Stomach (tissue), 4 donors: ENCODE measurements around the gene PSMC4.

Experiments
- EP300 ChIP-seq: sonication (generic); formaldehyde crosslinking; IDR thresholded peaks from one replicate; pipeline ENCODE4 v1.6.1; 2017; ENCODE audit warnings: antibody characterized with exemption
- POLR2A ChIP-seq, 4 donors: fragments of 450-650 bp; IDR thresholded peaks; one replicate each; pipeline ENCODE4 v1.6.1; 2016; ENCODE audit warnings: antibody characterized with exemption in 4 of 4, control low read depth in 2 of 4, mild to moderate bottlenecking in 1 of 4, moderate library complexity in 1 of 4
- POLR2AphosphoS5 ChIP-seq, 3 donors: sonication (generic); formaldehyde crosslinking; IDR thresholded peaks; one replicate each; pipeline ENCODE4 v1.6.1; 2016; ENCODE audit warnings: antibody characterized with exemption in 3 of 3
- TF ChIP-seq, protein P1 (sequence below), 7 experiments: fragments of 450-650 bp in 4 of 7; fragments of 200-600 bp in 3 of 7; sonication (generic) in 3 of 7; IDR thresholded peaks; one replicate each; pipeline ENCODE4 v1.5.1; 2016 to 2019; ENCODE audit warnings: antibody characterized with exemption in 7 of 7, control low read depth in 2 of 7, mild to moderate bottlenecking in 1 of 7

GRCh38 chr19:39951065-39951650, 19.8 kb upstream of the PSMC4 start:
- TF ChIP-seq POLR2AphosphoS5 (IDR thresholded peaks at IDR 0.05) = no peak
- TF ChIP-seq POLR2A (IDR thresholded peaks at IDR 0.05) = no peak
- TF ChIP-seq, protein P1, sequence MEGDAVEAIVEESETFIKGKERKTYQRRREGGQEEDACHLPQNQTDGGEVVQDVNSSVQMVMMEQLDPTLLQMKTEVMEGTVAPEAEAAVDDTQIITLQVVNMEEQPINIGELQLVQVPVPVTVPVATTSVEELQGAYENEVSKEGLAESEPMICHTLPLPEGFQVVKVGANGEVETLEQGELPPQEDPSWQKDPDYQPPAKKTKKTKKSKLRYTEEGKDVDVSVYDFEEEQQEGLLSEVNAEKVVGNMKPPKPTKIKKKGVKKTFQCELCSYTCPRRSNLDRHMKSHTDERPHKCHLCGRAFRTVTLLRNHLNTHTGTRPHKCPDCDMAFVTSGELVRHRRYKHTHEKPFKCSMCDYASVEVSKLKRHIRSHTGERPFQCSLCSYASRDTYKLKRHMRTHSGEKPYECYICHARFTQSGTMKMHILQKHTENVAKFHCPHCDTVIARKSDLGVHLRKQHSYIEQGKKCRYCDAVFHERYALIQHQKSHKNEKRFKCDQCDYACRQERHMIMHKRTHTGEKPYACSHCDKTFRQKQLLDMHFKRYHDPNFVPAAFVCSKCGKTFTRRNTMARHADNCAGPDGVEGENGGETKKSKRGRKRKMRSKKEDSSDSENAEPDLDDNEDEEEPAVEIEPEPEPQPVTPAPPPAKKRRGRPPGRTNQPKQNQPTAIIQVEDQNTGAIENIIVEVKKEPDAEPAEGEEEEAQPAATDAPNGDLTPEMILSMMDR (IDR thresholded peaks at IDR 0.05) = no peak
- no peak for TF ChIP-seq EP300
